Neuron (in vitro differentiated cells): ENCODE data around the gene KRT15.
"Not testable (repeated sequence)": the region's sequence is repeated elsewhere in the genome, so short reads cannot be mapped to it uniquely, and the experiment has no call there.

Experiments
- H2AFZ ChIP-seq: one replicate; pipeline ENCODE4 v1.6.1; 2013; ENCODE audit warnings: low read depth, mild to moderate bottlenecking, inconsistent platforms, low read length, moderate library complexity
- H3K27me3 ChIP-seq: one replicate; pipeline ENCODE4 v1.6.1; 2013; ENCODE audit warnings: low read length; ENCODE audit not compliant: insufficient read depth
- H3K36me3 ChIP-seq: one replicate; pipeline ENCODE4 v1.6.1; 2013; ENCODE audit warnings: low read length; ENCODE audit not compliant: insufficient read depth
- H3K4me1 ChIP-seq: one replicate; pipeline ENCODE4 v1.6.1; 2013; ENCODE audit warnings: low read length; ENCODE audit not compliant: insufficient read depth
- H3K4me3 ChIP-seq: 2 replicates; pipeline ENCODE4 v1.5.1; 2013; ENCODE audit warnings: mild to moderate bottlenecking, low read length, moderate library complexity
- H3K9me3 ChIP-seq: one replicate; pipeline ENCODE4 v1.6.1; 2013; ENCODE audit warnings: low read length

KRT15 gene

DNA sequence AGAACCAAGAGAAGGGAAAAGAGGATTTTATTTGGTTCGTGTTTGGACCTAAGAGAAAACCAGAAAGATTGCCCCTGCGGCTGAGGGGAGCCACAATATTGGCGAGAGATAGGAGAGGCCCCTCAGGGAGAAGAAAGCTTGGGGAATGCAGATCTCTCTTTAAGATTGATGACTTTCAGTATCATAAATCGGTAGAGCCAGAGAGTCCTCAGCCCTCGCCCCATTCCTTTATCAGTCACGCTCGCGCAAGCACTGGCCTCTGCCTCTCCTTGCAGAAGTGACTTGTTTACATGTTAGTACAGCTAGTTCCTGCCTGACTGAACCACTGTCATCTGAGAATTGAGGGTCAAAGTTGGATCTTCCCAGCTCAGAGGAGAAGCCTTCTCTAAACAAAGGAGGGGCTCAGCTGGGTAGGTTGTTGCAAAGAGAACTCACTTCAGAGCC lies 30.9 kb upstream of the KRT15 start:
- H3K4me1 ChIP-seq: peaks cover 5% of the 10 kb centered on the region
- H2AFZ ChIP-seq: no peak overlapping the region
- no peak overlapping the region for H3K4me3 ChIP-seq
- H3K36me3 ChIP-seq: no peaks in the 10 kb centered on the region
- no peaks in the 10 kb centered on the region for H3K27me3 ChIP-seq
- H3K9me3 ChIP-seq: no peaks in the 10 kb centered on the region

DNA sequence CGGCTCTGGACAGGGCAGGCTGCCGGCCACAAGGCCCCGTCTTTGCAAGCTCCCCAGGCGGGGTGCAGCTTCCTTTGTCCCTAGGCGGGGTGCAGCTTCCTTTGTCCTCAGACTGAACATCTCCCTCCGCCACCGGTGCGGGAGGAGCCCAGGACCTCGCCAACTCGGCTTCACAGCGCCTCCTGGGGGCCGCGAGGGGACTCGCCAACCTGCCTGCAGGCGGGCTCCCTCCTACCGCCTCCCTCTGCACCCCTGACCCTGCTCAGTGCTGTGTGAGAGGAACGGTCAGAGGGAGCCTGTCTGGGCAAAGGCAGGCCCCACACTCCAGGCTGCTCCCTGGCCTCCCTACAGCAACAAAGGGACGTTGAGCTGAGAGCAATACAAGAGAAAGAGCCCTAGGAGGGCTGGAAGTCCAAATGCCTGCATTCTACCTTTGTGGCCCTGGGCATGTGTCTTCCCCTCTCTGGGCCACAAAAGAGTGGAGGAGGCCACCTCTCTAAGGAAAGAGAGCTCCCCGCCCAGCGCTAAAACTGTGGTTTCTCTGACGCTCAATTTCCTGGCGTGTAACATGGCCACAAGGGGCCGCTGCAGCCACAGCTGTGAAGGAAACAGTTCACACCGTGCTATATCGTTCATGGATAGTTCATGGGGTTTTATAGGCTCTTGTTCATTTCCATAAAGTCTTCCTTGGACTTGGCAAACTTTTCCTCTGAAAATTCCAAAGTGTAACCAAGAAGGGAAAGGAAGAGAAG lies 30.3 kb upstream of the KRT15 start:
- Histone ChIP-seq H3K4me1 (peaks cover 5% of the 10 kb centered on the region), H3K4me3 (no peak overlapping the region)

GRCh38 chr17:41547921-41548843 lies 29.5 kb upstream of the KRT15 start:
- Histone ChIP-seq H3K4me1 (peaks cover 5% of the 10 kb centered on the region), H2AFZ (no peak overlapping the region), H3K9me3 (no peaks in the 10 kb centered on the region), H3K27me3 (no peaks in the 10 kb centered on the region), H3K4me3 (no peak overlapping the region), H3K36me3 (no peaks in the 10 kb centered on the region)

More for the DNA sequence above, 30.3 kb upstream of the KRT15 start:
- H3K36me3 ChIP-seq: no peaks in the 10 kb centered on the region
- H3K9me3 ChIP-seq: no peaks in the 10 kb centered on the region
- no peaks in the 10 kb centered on the region for H3K27me3 ChIP-seq
- no peak overlapping the region for H2AFZ ChIP-seq

GRCh38 chr17:41547378-41547841 lies 28.7 kb upstream of the KRT15 start:
- H2AFZ ChIP-seq: no peak overlapping the region

DNA sequence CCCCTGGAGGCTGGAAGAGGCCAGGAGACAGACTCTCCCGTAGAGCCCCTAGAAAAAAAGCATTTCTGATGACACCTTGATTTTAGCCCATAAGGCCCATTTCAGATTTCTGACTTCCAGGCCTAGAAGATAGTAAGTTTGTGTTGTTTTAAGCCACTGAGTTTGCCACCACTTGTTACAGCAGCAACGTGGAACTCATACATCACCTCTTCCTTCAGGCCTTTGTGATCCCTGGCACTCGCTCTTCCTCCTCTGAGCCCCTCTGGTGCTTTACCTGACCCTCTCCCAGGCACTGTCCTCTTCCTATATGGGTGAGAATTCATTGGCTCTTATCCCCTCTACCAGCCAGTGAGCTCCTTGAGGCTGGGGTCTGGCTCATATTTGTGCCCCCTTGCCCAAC lies 28.1 kb upstream of the KRT15 start:
- Histone ChIP-seq H3K4me3 (no peak overlapping the region), H3K36me3 (no peaks in the 10 kb centered on the region), H2AFZ (no peak overlapping the region), H3K27me3 (no peaks in the 10 kb centered on the region), H3K4me1 (peaks cover 5% of the 10 kb centered on the region), H3K9me3 (no peaks in the 10 kb centered on the region)

More at GRCh38 chr17:41547378-41547841, 28.7 kb upstream of the KRT15 start:
- peaks cover 5% of the 10 kb centered on the region for H3K4me1 ChIP-seq
- H3K36me3 ChIP-seq: no peaks in the 10 kb centered on the region
- no peak overlapping the region for H3K4me3 ChIP-seq
- no peaks in the 10 kb centered on the region for H3K9me3 ChIP-seq
- H3K27me3 ChIP-seq: no peaks in the 10 kb centered on the region

DNA sequence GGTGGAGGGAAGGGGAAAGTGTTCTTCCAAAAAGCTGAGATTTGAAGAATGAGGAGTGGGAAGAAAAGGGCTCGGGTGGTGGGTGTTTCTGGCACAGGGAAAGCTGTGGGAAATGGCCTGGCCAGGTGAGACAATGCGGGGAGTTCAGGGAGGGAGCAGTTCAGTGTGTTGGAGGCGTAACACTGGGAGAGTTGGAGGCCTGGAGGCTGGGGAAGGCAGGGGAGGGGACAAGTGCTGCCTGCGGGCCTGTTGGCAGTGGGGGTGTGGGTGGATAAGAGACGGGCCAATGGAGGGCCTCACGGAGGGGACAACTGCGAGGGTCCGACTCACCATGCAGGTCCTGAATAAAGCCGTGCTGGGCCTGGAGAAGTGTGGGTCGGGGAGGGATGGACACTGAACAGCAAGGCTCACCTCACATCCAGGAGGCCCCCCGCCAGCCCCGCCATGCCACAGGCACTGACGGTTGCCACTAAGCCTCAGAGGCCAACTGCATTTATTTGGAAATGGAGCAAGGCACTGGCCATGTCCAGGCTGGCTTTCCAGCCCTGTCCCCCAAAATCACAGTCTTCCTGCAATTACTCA lies 27.2 kb upstream of the KRT15 start:
- H3K4me3 ChIP-seq: no peak overlapping the region
- peaks cover 5% of the 10 kb centered on the region for H3K4me1 ChIP-seq
- H3K36me3 ChIP-seq: no peaks in the 10 kb centered on the region
- no peak overlapping the region for H2AFZ ChIP-seq
- H3K27me3 ChIP-seq: no peaks in the 10 kb centered on the region
- no peaks in the 10 kb centered on the region for H3K9me3 ChIP-seq

DNA sequence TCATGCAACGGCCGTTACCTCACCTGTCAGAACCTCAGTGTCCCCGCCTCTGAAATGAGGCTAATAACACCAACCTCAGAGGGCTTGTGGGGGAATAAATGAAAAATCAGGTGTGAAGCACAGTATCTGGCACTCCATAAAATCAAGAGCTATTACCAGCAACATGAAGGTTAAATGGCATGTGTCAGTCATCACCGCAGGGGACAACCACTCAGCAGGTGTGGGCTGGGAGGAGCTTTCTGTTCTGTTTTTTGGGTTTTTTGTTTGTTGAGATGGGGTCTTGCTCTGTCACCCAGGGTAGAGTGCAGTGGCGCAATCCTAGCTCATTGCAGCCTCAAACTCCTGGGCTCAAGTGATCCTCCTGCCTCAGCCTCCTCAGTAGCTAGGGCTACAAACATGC lies 26.2 kb upstream of the KRT15 start:
- H2AFZ ChIP-seq: no peak overlapping the region
- no peak overlapping the region for H3K4me3 ChIP-seq
- no peaks in the 10 kb centered on the region for H3K27me3 ChIP-seq
- no peaks in the 10 kb centered on the region for H3K36me3 ChIP-seq
- H3K9me3 ChIP-seq: no peaks in the 10 kb centered on the region
- peaks cover 5% of the 10 kb centered on the region for H3K4me1 ChIP-seq

GRCh38 chr17:41544491-41544892 lies 25.8 kb upstream of the KRT15 start:
- Histone ChIP-seq H3K4me1 (peaks cover 2% of the 10 kb centered on the region), H3K4me3 (no peak overlapping the region)

GRCh38 chr17:41542786-41543185 lies 24.1 kb upstream of the KRT15 start:
- H2AFZ ChIP-seq, H3K36me3 ChIP-seq, H3K4me1 ChIP-seq, H3K9me3 ChIP-seq, H3K27me3 ChIP-seq, H3K4me3 ChIP-seq: not testable (repeated sequence)

More at GRCh38 chr17:41544491-41544892, 25.8 kb upstream of the KRT15 start:
- Histone ChIP-seq H3K36me3 (no peaks in the 10 kb centered on the region), H3K9me3 (no peaks in the 10 kb centered on the region), H3K27me3 (no peaks in the 10 kb centered on the region), H2AFZ (no peak overlapping the region)

- no peaks in the 10 kb centered on the region for H3K36me3 ChIP-seq
- H3K27me3 ChIP-seq: no peaks in the 10 kb centered on the region
- no peak overlapping the region for H3K4me3 ChIP-seq
- H3K9me3 ChIP-seq: no peaks in the 10 kb centered on the region
- no peak overlapping the region for H2AFZ ChIP-seq
- no peaks in the 10 kb centered on the region for H3K4me1 ChIP-seq
Measured at GRCh38 chr17:41542357-41542756, 23.7 kb upstream of the KRT15 start.

DNA sequence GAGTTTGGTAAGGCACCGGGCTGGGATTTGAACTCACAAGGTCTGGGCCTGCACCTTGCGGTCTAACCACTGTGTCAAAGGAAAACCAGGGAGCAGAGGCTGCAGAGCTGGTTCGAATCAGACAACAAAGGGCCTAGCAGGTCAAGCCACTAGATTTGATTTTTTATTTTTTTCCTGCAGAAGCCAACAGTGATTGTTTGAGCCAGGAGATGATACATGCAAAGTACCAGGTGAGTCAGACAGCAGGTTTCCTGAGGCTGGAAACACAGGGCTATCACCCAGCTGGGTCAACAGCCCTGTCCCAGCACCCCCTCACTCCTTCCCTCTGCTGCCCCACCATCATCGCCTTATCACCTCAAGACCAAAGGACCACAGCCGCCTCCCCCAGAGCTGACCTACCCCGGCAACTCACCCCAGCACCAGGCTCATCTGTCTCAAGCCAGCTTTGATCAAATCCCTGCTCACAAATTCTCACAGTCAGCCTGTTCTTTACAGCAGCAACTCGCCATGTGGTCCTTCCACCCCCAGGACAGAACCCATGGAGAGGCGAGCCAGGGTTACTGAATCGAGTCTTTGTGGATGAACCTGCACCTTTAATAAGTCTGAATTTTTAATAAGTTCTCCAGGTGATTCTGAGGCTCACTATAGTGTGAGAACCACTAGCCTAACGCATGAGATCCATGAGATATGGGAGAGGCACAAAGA lies 22.4 kb upstream of the KRT15 start:
- Histone ChIP-seq H3K27me3 (no peaks in the 10 kb centered on the region), H3K36me3 (no peaks in the 10 kb centered on the region), H2AFZ (no peak overlapping the region), H3K4me3 (no peak overlapping the region), H3K4me1 (no peaks in the 10 kb centered on the region), H3K9me3 (no peaks in the 10 kb centered on the region)

DNA sequence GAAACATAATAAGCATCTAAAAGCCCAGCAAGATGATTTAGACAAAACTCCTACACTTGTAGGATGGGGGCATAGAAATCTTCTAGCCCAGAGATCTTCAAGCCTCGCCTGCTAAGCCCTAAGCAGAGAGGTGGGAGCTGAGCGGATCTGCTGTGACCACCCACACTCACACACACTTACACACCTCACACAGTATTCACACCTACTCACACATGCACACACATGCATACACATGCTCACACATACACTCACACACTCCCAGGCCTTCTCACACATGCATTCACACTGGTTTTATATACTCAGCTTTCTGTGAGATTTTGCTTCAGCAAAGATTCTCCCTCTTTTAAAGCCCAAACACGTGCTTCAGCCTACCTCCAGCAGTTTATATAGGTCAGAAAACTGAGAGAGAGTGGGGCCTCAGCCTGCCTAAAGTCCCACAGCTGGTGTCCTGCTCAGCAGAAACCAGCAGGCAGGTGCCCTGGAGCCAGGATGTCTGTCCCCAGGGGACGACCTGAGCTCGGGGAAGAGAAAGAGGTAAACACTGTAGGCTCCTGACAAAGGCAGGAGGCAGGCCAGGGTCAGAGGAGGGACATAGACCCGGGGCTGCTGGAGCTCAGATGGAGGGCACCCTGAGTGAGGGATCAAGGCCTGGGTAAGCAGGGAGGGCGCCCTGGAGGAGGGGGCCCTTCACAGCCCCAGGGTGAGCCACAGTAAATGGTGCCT lies 21.4 kb upstream of the KRT15 start:
- Histone ChIP-seq H3K4me1 (no peaks in the 10 kb centered on the region), H3K9me3 (no peaks in the 10 kb centered on the region), H3K36me3 (no peaks in the 10 kb centered on the region), H3K27me3 (peaks cover 4% of the 10 kb centered on the region), H2AFZ (no peak overlapping the region), H3K4me3 (no peak overlapping the region)
